Measurements from ENCODE around the gene KHDC4. TPM values are rescaled to one million over a fixed set of nuclear protein-coding genes. Genes with fewer than 3 reads are reported as not detected.

KHDC4 gene
- total RNA-seq, 1 experiment from 2014 or later: 57.7 TPM

DNA sequence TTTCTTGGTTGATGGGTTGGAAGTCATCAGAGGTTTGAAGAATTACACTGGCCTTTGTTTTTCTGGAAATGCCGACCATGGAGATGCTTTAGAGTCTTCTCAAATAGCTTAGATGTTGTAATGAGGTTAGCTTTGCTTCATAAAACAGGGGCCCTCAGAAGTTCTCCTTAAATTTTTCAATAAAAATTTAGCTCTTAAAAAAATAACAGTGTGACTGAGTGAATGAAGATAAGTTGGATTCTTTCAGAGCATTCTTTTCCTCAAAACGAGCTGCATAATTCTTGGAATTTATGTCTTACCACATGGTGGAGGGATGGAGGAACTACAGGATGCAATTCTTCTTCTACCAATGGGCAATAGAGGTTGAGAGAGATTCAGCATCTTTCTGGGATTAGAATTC is 51.4 kb downstream of the KHDC4 start:
- H3K4me2 ChIP-seq (ENCODE audit: insufficient read depth, insufficient read length, low read length): no peak overlapping the region
- no peaks in the 10 kb centered on the region for H3K4me1 ChIP-seq (ENCODE audit: insufficient read depth, low read length)
- no peaks in the 10 kb centered on the region for H3K27me3 ChIP-seq (ENCODE audit: insufficient read depth, low read length)
- H2BK120ac ChIP-seq (ENCODE audit: low read depth, low read length, poor library complexity, severe bottlenecking): no peak overlapping the region
- H3K79me2 ChIP-seq (ENCODE audit: insufficient read depth, low read length): no peaks in the 10 kb centered on the region
- no peak overlapping the region for H2AK5ac ChIP-seq (ENCODE audit: insufficient read length, low read length)
- H3K23ac ChIP-seq (ENCODE audit: insufficient read length, low read depth, low read length): no peak overlapping the region
- H4K8ac ChIP-seq (replicated peaks; ENCODE audit: insufficient read length, low read depth, low read length): no peak overlapping the region
- no peak overlapping the region for H2BK20ac ChIP-seq (ENCODE audit: low read depth, low read length, poor library complexity, severe bottlenecking)
- H3K27ac ChIP-seq (ENCODE audit: insufficient read length, low read depth, low read length): no peak overlapping the region
- no peaks in the 10 kb centered on the region for H3K9me3 Mint-ChIP-seq
- TF ChIP-seq, protein P1, sequence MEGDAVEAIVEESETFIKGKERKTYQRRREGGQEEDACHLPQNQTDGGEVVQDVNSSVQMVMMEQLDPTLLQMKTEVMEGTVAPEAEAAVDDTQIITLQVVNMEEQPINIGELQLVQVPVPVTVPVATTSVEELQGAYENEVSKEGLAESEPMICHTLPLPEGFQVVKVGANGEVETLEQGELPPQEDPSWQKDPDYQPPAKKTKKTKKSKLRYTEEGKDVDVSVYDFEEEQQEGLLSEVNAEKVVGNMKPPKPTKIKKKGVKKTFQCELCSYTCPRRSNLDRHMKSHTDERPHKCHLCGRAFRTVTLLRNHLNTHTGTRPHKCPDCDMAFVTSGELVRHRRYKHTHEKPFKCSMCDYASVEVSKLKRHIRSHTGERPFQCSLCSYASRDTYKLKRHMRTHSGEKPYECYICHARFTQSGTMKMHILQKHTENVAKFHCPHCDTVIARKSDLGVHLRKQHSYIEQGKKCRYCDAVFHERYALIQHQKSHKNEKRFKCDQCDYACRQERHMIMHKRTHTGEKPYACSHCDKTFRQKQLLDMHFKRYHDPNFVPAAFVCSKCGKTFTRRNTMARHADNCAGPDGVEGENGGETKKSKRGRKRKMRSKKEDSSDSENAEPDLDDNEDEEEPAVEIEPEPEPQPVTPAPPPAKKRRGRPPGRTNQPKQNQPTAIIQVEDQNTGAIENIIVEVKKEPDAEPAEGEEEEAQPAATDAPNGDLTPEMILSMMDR (conservative IDR thresholded peaks at IDR 0.05): no peak; the same call in 2 of the 3 replicates
- H4K91ac ChIP-seq (ENCODE audit: insufficient read length, low read depth, low read length): no peak overlapping the region
- no peak overlapping the region for H3K14ac ChIP-seq (ENCODE audit: insufficient read depth, low read length)
- no peak overlapping the region for H3K27ac Mint-ChIP-seq
- H3K9ac ChIP-seq (ENCODE audit: extremely low read depth, insufficient read length, low read length): no peak overlapping the region
- H3K23me2 ChIP-seq (ENCODE audit: insufficient read length, low read depth, low read length, poor library complexity, severe bottlenecking): no peaks in the 10 kb centered on the region
- H3K56ac ChIP-seq (ENCODE audit: insufficient read length, low read depth, low read length): no peak overlapping the region
- H3K4ac ChIP-seq (ENCODE audit: low read depth, low read length): no peak overlapping the region
- no peak overlapping the region for H2BK15ac ChIP-seq (ENCODE audit: low read depth, low read length)
- H3K36me3 Mint-ChIP-seq (ENCODE audit: insufficient read depth in 1 of 3, low read depth in 3 of 3): no peaks in the 10 kb centered on the region
- H3K27me3 Mint-ChIP-seq (ENCODE audit: low read depth): peaks cover 3% of the 10 kb centered on the region; the same call in 1 of the 2 replicates
- H3K4me1 Mint-ChIP-seq: peaks cover 8% of the 10 kb centered on the region in 2 experiments
- no peaks in the 10 kb centered on the region for H3K9me3 ChIP-seq (ENCODE audit: control insufficient read depth, low read depth, low read length)
- DNase-seq: no peak
- no peaks in the 10 kb centered on the region for H3K79me1 ChIP-seq (ENCODE audit: insufficient read depth, low read depth, low read length, poor library complexity, severe bottlenecking)
- H3K18ac ChIP-seq (ENCODE audit: insufficient read length, low read depth, low read length): no peak overlapping the region
- WGBS (ENCODE audit: extremely low coverage, insufficient read length, low lambda C conversion rate): no CpG with 5 or more reads among the region's 2 CpGs
- H4K20me1 ChIP-seq (ENCODE audit: control insufficient read depth, insufficient read depth, insufficient read length): no peaks in the 10 kb centered on the region
- no peak overlapping the region for H4K5ac ChIP-seq (ENCODE audit: insufficient read length, low read depth, low read length)
- H2BK12ac ChIP-seq (ENCODE audit: insufficient read length, low read depth, low read length): no peak overlapping the region
- no peak overlapping the region for H3T11ph ChIP-seq (ENCODE audit: low read length)
- no peak overlapping the region for H2AFZ ChIP-seq (ENCODE audit: low read length)
- H2BK5ac ChIP-seq (ENCODE audit: insufficient read length, low read length): no peak overlapping the region
- H3K4me3 Mint-ChIP-seq: no peak overlapping the region

Data from H9 (cell line).